Cardiac fibroblast (primary cell): ENCODE results near the gene PKP4.

Source experiments
- DNase-seq, 2 donors: peaks; one replicate each; pipeline versions ENCODE4 v3.0.0 to v3.0.0-alpha.2; 2010; ENCODE audit warnings: low read depth in 2 of 2
- H3K4me3 ChIP-seq, 2 donors: replicated peaks in 1 of 2; 1 replicate in 1 of 2; 2 replicates in 1 of 2; pipeline ENCODE4 v1.5.1; 2011; ENCODE audit warnings: low read depth in 2 of 2, low read length in 2 of 2, mild to moderate bottlenecking in 2 of 2, moderate library complexity in 1 of 2
- CTCF ChIP-seq: IDR thresholded peaks from one replicate; pipeline ENCODE4 v1.5.1; 2011; ENCODE audit warnings: low read depth, mild to moderate bottlenecking, low read length, inconsistent platforms

The PKP4 gene

GRCh38 chr2:158553257-158553656 lies 96.5 kb downstream of the PKP4 start:
- no peak overlapping the region for H3K4me3 ChIP-seq
- TF ChIP-seq CTCF: no peak
- no peak for DNase-seq

GRCh38 chr2:158554996-158555395 lies 98.2 kb downstream of the PKP4 start:
- no peak for TF ChIP-seq CTCF
- DNase-seq: no peak
- no peak overlapping the region for H3K4me3 ChIP-seq

GRCh38 chr2:158556124-158556523 lies 99.4 kb downstream of the PKP4 start:
- H3K4me3 ChIP-seq: no peak overlapping the region
- no peak for DNase-seq
- no peak for TF ChIP-seq CTCF

GRCh38 chr2:158557752-158558151 lies 101.0 kb downstream of the PKP4 start:
- TF ChIP-seq CTCF: no peak
- DNase-seq: no peak

GRCh38 chr2:158559252-158559651 lies 102.5 kb downstream of the PKP4 start:
- no peak for TF ChIP-seq CTCF
- H3K4me3 ChIP-seq: no peak overlapping the region
- no peak for DNase-seq

More at GRCh38 chr2:158557752-158558151, 101.0 kb downstream of the PKP4 start:
- no peak overlapping the region for H3K4me3 ChIP-seq

GRCh38 chr2:158560259-158560658 lies 103.5 kb downstream of the PKP4 start:
- no peak overlapping the region for H3K4me3 ChIP-seq
- no peak for DNase-seq
- TF ChIP-seq CTCF: no peak

GRCh38 chr2:158561054-158561453 lies 104.3 kb downstream of the PKP4 start:
- DNase-seq: no peak
- H3K4me3 ChIP-seq: no peak overlapping the region
- no peak for TF ChIP-seq CTCF
